Stomach (tissue), 9 donors: ENCODE results near the gene CRTAC1. TPM values are rescaled to one million over a fixed set of nuclear protein-coding genes. Genes with fewer than 3 reads are reported as not detected.

Experiments
- DNase-seq, 2 donors: peaks; one replicate each; pipeline versions ENCODE4 v3.0.0 to v3.0.0-alpha.2; 2013 to 2019
- H3K27ac ChIP-seq, 5 donors: fragments of 200-600 bp in 4 of 5; sonication (generic) in 4 of 5; one replicate each; pipeline ENCODE4 v1.5.1; 2013 to 2019; ENCODE audit warnings: mild to moderate bottlenecking in 1 of 5, moderate library complexity in 1 of 5
- H3K27me3 ChIP-seq, 3 donors: fragments of 200-600 bp; sonication (generic); one replicate each; pipeline ENCODE4 v1.5.1; 2017 to 2019; ENCODE audit warnings: mixed run types in 1 of 3
- H3K36me3 ChIP-seq, 4 donors: fragments of 200-600 bp; sonication (generic); 1 replicate in 3 of 4; 2 replicates in 1 of 4; pipeline ENCODE4 v1.5.1; 2016 to 2019
- H3K4me1 ChIP-seq, 4 donors: fragments of 200-600 bp; sonication (generic); one replicate each; pipeline ENCODE4 v1.5.1; 2016 to 2019
- H3K4me3 ChIP-seq, 4 donors: fragments of 200-600 bp; sonication (generic) in 3 of 4; one replicate each; pipeline ENCODE4 v1.5.1; 2016 to 2019; ENCODE audit warnings: mild to moderate bottlenecking in 1 of 4
- H3K9me3 ChIP-seq, 4 donors: fragments of 200-600 bp; sonication (generic); one replicate each; pipeline ENCODE4 v1.5.1; 2016 to 2019
- CTCF ChIP-seq, 7 experiments: fragments of 450-650 bp in 4 of 7; fragments of 200-600 bp in 3 of 7; sonication (generic) in 3 of 7; IDR thresholded peaks; one replicate each; pipeline ENCODE4 v1.5.1; 2016 to 2019; ENCODE audit warnings: antibody characterized with exemption in 7 of 7, control low read depth in 2 of 7, mild to moderate bottlenecking in 1 of 7
- EP300 ChIP-seq: sonication (generic); formaldehyde crosslinking; IDR thresholded peaks from one replicate; pipeline ENCODE4 v1.6.1; 2017; ENCODE audit warnings: antibody characterized with exemption
- POLR2A ChIP-seq, 4 donors: fragments of 450-650 bp; IDR thresholded peaks; one replicate each; pipeline ENCODE4 v1.6.1; 2016; ENCODE audit warnings: antibody characterized with exemption in 4 of 4, control low read depth in 2 of 4, mild to moderate bottlenecking in 1 of 4, moderate library complexity in 1 of 4
- POLR2AphosphoS5 ChIP-seq, 3 donors: sonication (generic); formaldehyde crosslinking; IDR thresholded peaks; one replicate each; pipeline ENCODE4 v1.6.1; 2016; ENCODE audit warnings: antibody characterized with exemption in 3 of 3
- WGBS, 5 donors: extraction: QIAGEN DNeasy Blood & Tissue Kit in 3 of 5; methylation state at CpG; one replicate each; pipeline versions ENCODE4 v1.1.5 to v1.1.7; 2013 to 2018; 5-methylcytosine and 5-hydroxymethylcytosine counted together
- intact Hi-C: fragments of 100-400 bp; cut with DNase I; formaldehyde crosslinking; loops from one replicate; pipeline ENCODE4 v1.15.1; 2023; ENCODE audit warnings: low total_unique reads
- polyA plus RNA-seq, 3 donors: library from polyadenylated mRNA; stranded (reverse); fragments of 200-250 nt; gene quantifications; one replicate each; pipeline ENCODE4 v1.2.3, GENCODE V29; 2013
- total RNA-seq, 5 donors: library from RNA; depleted of rRNA; stranded (reverse); fragments of >200 nt; gene quantifications; one replicate each; pipeline versions ENCODE4 v1.1.0 to v1.2.3, GENCODE V29; 2014 to 2016
- donor health status: healthy with polysubstance abuse.
- donor health status: Bipolar disorder and iron deficiency.
- donor health status: healthy.

The CRTAC1 gene
- total and polyA plus RNA-seq, 8 donors: 0.06 to 21.4 (median 0.77) TPM; not detected in 2

GRCh38 chr10:97889461-97890265 lies 140.8 kb downstream of the CRTAC1 start:
- no peak for TF ChIP-seq EP300
- no peak for TF ChIP-seq POLR2A (IDR thresholded peaks at IDR 0.05)
- TF ChIP-seq CTCF (IDR thresholded peaks at IDR 0.05): no peak
- no peak for TF ChIP-seq POLR2AphosphoS5 (IDR thresholded peaks at IDR 0.05)
- intact Hi-C loops: no loop called here
- Histone ChIP-seq H3K4me3 (no peak overlapping the region), H3K27me3 (peaks cover 0 to 5% (median 0%) of the 10 kb centered on the region in 3 donors), H3K9me3 (no peaks in the 10 kb centered on the region), H3K27ac (no peak overlapping the region), H3K4me1 (peaks cover 8 to 38% (median 20%) of the 10 kb centered on the region in 4 donors), H3K36me3 (no peaks in the 10 kb centered on the region)
- peak in 1 of 2 donors; percentile 60 for DNase-seq
- 62 to 73% (median 67%) methylated on average over 15 to 18 of the region's 18 CpGs for WGBS, 5 donors

- peaks cover 0 to 5% (median 0%) of the 10 kb centered on the region in 3 donors for H3K27me3 ChIP-seq
- H3K4me1 ChIP-seq: peaks cover 8 to 38% (median 20%) of the 10 kb centered on the region in 4 donors
- no peak overlapping the region for H3K4me3 ChIP-seq
- no peak for TF ChIP-seq POLR2A (IDR thresholded peaks at IDR 0.05)
- TF ChIP-seq POLR2AphosphoS5 (IDR thresholded peaks at IDR 0.05): no peak
- TF ChIP-seq EP300: no peak
- TF ChIP-seq CTCF (IDR thresholded peaks at IDR 0.05): no peak
- no peaks in the 10 kb centered on the region for H3K9me3 ChIP-seq
- H3K36me3 ChIP-seq: no peaks in the 10 kb centered on the region
- DNase-seq: peak; percentile 67 to 75
- intact Hi-C loops: no loop called here
- peak overlapping the region in 1 of 5 donors; percentile 53 for H3K27ac ChIP-seq
- WGBS, 5 donors: 34 to 52% (median 46%) methylated on average over 11 to 12 of the region's 12 CpGs
Observed at GRCh38 chr10:97888641-97889262, 141.7 kb downstream of the CRTAC1 start.

- Histone ChIP-seq H3K27ac (peak overlapping the region in 1 of 5 donors; percentile 53), H3K4me1 (peaks cover 8 to 40% (median 20%) of the 10 kb centered on the region in 4 donors), H3K36me3 (no peaks in the 10 kb centered on the region), H3K9me3 (no peaks in the 10 kb centered on the region), H3K27me3 (peaks cover 0 to 5% (median 0%) of the 10 kb centered on the region in 3 donors), H3K4me3 (no peak overlapping the region)
- intact Hi-C loops: no loop called here
- DNase-seq: no peak
- WGBS, 5 donors: 82 to 94% (median 90%) methylated on average over 7 of the region's 7 CpGs
- TF ChIP-seq POLR2A (IDR thresholded peaks at IDR 0.05): no peak
- no peak for TF ChIP-seq POLR2AphosphoS5 (IDR thresholded peaks at IDR 0.05)
- TF ChIP-seq CTCF (IDR thresholded peaks at IDR 0.05): no peak
- TF ChIP-seq EP300: no peak
Observed at GRCh38 chr10:97888134-97888533, 142.3 kb downstream of the CRTAC1 start.

GRCh38 chr10:97887399-97887798 lies 143.0 kb downstream of the CRTAC1 start:
- no peak for DNase-seq
- Histone ChIP-seq H3K4me3 (no peak overlapping the region), H3K36me3 (no peaks in the 10 kb centered on the region), H3K27me3 (peaks cover 0 to 8% (median 0%) of the 10 kb centered on the region in 3 donors), H3K9me3 (no peaks in the 10 kb centered on the region), H3K27ac (no peak overlapping the region), H3K4me1 (peaks cover 8 to 47% (median 23%) of the 10 kb centered on the region in 4 donors)
- 53 to 70% (median 69%) methylated on average over 6 of the region's 6 CpGs for WGBS, 5 donors
- TF ChIP-seq EP300 (no peak), POLR2AphosphoS5 (IDR thresholded peaks at IDR 0.05) (no peak), POLR2A (IDR thresholded peaks at IDR 0.05) (no peak), CTCF (IDR thresholded peaks at IDR 0.05) (no peak)
- intact Hi-C loops: no loop called here
